HG02763 (cell line): ENCODE data around the gene FOXJ3.

Source experiments
- ATAC-seq: cut with Tn5 transposase; IDR thresholded peaks from one replicate; pipeline ENCODE4 v1.9.1; 2021; ENCODE audit warnings: mild to moderate bottlenecking, moderate library complexity; ENCODE audit not compliant: unreplicated experiment

Gene FOXJ3

DNA sequence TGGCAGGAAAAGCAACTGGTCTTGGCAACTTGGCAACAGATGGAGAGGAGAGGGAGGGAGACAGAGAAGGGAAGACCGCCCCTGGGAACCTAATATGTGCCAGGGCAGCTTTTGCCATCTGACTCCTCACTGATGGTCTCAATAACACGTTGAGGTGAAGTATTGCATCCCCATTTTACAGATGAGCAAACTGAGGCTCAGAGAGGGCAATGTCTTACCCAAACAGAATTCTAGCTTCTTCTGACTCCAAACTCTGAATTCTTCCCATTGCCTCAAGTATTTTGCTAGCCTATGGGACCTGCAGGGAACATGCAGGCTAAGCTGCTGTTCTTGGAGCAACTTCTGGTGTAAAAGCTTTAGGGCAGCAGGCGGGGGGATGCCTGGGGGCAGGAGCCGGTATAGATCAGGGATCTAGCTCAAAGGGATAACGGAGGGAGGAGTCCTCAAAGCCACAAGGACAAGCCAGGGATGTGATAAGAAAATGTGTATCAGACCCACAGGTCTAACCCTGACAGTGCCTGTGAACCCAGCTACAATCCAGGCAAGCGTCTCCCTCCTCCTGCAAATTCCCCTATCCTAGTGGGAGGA lies 163.3 kb downstream of the FOXJ3 start:
- no peak for ATAC-seq

GRCh38 chr1:42170779-42171621 lies 164.0 kb downstream of the FOXJ3 start:
- no peak for ATAC-seq

DNA sequence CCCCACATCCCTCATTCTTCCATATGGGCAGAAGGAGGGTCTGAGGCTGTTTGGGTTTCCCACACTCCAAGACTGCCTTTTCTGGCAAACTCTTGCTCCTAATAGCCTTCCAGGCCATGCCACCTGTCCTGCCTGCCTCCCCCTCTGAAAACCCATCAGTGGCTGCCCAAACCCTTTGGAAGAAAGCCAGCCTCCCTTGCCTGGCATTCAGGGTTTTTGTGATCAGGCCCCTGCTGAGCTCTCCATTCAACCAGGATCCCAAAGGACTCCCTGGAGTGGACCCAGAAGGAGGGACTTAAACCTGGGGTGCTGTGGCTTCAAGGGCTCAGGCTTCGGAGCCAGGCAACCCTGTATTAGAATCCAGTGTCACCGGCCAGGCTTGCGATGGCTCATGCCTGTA lies 166.3 kb downstream of the FOXJ3 start:
- no peak for ATAC-seq

DNA sequence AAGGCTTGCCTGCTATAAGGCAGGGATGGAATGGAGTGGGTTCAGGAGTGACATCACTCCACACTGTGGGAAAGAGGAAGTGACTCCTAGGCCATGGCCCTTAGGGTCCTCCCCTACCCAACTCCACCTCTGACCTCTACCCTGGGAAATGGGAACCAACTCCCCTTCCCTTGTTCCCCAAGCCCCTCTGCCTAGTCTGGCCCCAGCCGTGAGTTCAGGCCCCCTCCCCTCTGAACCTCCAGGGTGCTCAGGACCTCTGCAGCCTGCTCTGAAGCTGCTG lies 166.7 kb downstream of the FOXJ3 start:
- ATAC-seq: no peak

- no peak for ATAC-seq
Observed at GRCh38 chr1:42167611-42168390, 167.2 kb downstream of the FOXJ3 start.

- ATAC-seq: no peak
Observed at GRCh38 chr1:42165511-42166210, 169.4 kb downstream of the FOXJ3 start.

- ATAC-seq: no peak
Observed at GRCh38 chr1:42164551-42165420, 170.2 kb downstream of the FOXJ3 start, which contains the start of gene GUCA2A. Gene GUCA2A, minus strand, starts transcription at chr1:42164745. Its CDS starts 33 bp downstream, at chr1:42164712.

DNA sequence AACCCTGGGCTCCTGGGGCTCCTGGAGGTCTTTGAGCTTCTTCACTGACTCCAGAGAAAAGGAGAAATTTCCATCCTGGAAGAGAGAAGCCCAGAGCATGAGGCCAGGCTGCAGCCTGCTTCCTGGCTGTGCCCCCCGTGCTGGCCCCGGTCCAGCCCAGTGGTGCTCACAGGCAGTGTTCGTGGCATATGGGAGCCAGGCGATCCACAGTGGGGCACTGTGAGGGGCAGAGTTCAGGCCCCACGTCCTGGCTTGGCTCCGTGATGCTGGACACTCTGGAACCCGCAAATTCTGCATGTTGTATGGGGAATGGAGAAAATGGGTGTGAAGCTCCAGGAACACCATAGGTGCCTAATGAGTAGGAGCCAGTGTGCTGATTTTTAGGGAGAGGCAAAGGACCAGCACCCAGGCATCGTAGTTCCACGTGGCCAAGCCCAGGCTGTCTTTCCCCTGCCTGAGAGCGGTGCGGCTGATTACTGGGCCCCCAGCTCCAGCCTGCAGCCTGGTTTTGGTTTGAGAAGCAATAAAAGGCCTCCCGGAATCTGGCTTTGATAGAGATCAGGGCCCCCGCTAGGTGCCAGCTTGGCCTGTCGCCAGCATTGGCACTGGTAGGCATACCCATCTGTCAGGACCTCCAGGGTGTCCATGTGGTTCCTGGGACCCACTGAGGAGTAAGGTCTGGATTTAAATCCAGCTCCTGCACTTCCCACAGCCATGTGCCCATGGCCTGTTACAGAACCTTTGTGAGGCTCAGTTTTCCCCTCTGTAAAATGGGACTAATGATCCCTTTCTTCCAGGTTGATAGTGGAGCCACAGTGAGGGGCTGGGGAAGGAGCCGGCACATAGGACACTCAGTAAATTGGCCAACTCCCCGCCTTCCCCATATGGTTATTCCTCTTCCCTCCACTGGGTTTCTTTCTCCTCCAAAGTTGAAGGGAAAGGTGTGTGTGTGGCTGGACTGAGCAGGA lies 171.2 kb downstream of the FOXJ3 start:
- no peak for ATAC-seq

- no peak for ATAC-seq
Observed at GRCh38 chr1:42163114-42163513, 171.9 kb downstream of the FOXJ3 start.

- no peak for ATAC-seq
Observed at GRCh38 chr1:42162181-42162580, 172.9 kb downstream of the FOXJ3 start.

DNA sequence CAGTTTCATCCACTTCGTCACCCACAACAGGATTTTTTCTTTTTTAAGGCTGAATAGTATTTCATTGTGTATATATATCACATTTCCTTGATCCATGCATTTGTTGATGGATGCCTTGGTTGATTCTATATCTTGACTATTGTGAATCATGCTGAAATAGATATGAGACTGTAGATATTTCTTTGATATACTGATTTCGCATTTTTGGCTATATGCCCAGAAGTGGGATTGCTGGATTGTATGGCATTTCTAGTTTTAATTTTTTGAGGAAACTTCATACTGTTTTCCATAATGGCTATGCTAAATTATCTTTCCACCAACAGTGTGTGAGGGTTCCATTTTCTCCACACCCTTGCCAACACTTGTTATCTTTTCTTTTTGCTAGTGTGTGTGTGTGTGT lies 176.8 kb downstream of the FOXJ3 start:
- no peak for ATAC-seq

- no peak for ATAC-seq
Observed at GRCh38 chr1:42157667-42158066, 177.4 kb downstream of the FOXJ3 start.

DNA sequence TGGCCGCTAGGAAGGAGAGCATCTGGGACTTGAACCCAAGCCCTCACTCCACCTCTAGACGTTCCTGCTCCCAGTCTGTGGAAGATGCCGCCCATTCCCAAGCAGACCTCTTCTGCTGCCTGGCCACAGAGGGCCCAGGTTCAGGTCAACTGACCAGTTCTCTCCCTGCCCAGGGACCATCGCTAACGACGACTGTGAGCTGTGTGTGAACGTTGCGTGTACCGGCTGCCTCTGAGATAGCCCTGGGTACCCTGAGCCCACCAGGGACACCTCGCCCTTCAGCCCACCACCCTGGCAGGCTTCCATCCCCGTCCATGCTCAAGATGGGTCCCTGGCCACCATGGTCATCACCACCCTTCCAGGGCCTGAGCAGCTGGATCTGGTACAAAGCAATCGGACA lies 179.7 kb downstream of the FOXJ3 start:
- ATAC-seq: no peak

DNA sequence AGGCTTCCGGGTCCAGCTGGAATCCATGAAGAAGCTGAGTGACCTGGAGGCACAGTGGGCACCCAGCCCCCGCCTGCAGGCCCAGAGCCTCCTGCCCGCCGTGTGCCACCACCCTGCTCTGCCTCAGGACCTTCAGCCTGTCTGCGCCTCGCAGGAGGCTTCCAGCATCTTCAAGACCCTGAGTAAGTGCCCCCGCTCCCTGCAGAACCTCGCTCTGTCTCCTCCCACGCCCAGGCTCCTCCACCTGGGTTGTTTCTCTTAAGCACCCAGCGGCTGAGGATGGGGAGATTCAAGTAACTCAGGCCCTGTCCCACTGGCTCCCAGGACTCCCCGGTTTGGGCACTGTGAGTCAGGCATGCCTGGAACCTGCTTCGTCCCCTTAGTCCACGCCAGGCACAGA lies 180.3 kb downstream of the FOXJ3 start:
- ATAC-seq: no peak

GRCh38 chr1:42153624-42154023 lies 181.4 kb downstream of the FOXJ3 start:
- no peak for ATAC-seq

DNA sequence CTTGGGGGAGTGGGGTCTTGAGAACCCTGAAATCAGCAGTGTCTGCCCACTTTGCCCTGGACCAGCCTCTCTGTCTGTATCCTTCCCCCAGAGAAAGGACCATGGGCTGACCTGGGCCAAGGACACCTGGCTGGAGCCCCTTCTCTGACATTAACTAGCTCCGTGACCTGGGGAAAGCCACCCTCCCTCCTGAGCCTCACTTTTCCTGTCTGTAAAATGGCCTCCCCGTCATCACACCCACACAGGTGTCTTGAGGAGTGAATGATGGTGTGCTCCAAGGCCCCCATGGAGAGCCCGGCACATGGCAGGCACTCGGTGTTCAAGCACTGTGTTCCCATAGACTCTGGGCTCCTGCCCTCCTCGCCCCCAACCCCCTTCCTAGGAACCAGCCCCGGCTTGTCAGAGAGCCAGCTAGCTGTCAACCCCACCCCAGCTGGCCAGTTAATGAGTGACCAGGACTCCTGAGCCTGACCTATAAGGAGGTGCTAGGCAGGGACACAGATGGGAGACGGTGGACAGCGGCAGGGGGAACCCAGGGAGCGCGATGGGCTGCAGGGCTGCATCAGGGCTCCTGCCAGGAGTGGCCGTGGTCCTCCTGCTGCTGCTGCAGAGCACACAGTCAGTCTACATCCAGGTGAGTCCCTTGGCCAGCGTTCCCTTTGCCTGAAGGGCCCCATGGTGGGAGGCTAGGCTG lies 182.0 kb downstream of the FOXJ3 start, which contains the start of gene GUCA2B:
TSS of gene GUCA2B (plus strand) at position 504 of the 694 bp plus-strand sequence. CDS start at position 545, 41 bp downstream.
- ATAC-seq: no peak

GRCh38 chr1:42152119-42152518 lies 182.9 kb downstream of the FOXJ3 start:
- ATAC-seq: no peak

GRCh38 chr1:42150651-42151050 lies 184.4 kb downstream of the FOXJ3 start:
- ATAC-seq: no peak
